Activated T-cell treated with anti-CD3 and anti-CD28 coated beads for 4 hours (primary cell): ENCODE results near the gene SH3GL2.

Experiments
- DNase-seq: peaks from one replicate; pipeline ENCODE4 v3.0.0-alpha.2; 2020

SH3GL2 gene

GRCh38 chr9:17578911-17579793, at the start of gene SH3GL2:
Gene SH3GL2, plus strand, starts transcription at chr9:17579066.
- no peak for DNase-seq

GRCh38 chr9:17531642-17532254, 47.1 kb upstream of the SH3GL2 start:
- DNase-seq = no peak

DNA sequence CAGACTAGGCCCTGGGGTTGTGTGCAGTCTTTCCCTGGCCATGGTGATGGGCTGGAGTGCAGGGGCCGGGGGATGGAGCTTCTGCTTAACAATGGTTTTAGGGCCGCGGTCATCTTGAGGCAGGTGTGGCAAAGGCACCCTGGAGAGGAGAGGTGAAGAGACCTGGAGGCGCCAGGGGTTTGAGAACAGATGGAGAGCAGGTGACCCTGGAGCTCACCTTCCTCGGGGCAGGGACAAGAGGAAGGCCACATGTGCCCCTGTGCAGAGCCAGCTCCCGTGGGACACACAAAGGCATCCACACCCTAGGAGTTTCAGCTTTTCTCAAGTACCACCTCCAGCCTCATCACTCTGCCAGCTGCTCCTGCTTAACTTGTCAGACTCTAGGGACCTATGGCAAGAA, 46.4 kb upstream of the SH3GL2 start:
- no peak for DNase-seq

- DNase-seq = no peak
Measured at GRCh38 chr9:17535176-17535575, 43.7 kb upstream of the SH3GL2 start.

DNA sequence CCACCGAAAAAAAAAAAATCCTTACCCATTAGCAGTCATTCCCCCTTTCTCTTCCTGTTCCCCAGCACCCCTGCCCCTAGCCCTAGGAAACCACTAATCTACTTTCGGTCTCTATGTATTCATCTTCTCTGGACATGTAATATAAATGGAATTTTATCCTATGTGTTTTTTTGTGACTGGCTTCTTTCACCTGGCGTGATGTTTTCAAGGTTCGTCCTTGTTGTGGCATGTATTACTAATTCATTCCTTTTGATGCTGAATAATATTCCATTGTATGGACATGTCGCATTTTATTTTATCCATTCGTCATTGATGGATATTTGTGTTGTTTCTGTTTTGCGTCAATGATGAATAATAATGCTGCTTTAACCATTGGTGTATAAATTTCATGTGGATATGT, 42.8 kb upstream of the SH3GL2 start:
- DNase-seq = no peak

DNA sequence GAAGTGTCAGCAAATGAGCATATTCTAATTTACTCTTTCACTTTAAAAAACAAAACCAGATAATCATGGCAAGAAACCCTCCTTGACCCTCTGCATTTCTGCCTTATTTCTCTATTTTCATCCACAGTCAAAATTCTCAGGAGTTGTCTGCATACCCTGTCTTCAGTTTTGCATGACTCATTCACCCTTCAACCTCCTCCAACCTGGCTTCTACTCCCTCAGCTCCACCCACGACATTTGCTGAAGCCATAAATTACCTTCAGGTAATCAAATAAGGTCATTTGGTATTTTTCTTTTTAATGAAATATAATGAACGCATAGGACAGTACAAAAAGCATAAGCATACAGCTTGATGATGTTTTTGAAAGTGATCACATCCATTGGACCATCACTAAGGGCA, 27.8 kb upstream of the SH3GL2 start:
- no peak for DNase-seq

- DNase-seq = no peak
Measured at GRCh38 chr9:17555362-17556054, 23.4 kb upstream of the SH3GL2 start.

DNA sequence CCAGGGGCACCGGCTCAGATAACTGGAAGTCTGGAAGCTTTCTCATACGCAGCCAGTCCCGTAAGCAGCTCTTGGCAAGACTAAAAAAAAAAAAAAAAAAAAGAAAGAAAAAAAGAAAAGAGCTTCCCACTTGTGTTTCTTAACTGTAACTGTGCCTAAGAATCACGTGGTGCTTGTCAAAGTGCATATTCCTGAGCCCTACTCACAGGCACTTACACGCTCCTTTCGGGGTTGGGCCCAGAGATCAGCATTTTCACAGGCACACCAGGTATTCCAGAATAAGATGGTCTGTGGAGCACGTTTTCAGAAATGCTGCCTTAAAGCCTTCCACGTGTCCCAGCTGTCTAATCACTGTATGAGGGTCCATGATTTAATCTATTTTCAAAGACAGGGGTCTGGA, 22.6 kb upstream of the SH3GL2 start:
- DNase-seq = no peak

GRCh38 chr9:17556935-17557334, 21.9 kb upstream of the SH3GL2 start:
- DNase-seq = no peak

- no peak for DNase-seq
Measured at GRCh38 chr9:17571825-17572224, 7.0 kb upstream of the SH3GL2 start.

DNA sequence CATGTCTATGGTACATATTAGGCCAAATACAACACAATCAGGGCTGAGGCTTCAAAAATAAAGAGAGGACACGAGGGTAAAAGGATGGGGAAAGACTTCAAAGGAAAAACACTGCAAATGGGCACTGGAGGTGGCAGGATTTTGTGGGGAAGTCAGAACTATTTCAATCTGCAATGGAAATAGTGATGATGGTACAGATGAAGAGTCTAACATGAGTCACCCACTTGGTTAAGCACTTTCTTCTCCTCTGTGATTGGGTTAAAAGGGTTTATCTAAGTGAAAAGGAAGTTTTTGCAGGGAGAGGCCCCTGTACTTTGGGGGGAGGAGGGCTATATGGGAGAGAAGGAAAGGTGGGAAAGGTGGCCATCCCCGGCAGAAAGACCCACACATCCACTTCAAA, 4.5 kb upstream of the SH3GL2 start:
- no peak for DNase-seq

- no peak for DNase-seq
Measured at GRCh38 chr9:17578577-17578910, 322 bp upstream of the SH3GL2 start.

DNA sequence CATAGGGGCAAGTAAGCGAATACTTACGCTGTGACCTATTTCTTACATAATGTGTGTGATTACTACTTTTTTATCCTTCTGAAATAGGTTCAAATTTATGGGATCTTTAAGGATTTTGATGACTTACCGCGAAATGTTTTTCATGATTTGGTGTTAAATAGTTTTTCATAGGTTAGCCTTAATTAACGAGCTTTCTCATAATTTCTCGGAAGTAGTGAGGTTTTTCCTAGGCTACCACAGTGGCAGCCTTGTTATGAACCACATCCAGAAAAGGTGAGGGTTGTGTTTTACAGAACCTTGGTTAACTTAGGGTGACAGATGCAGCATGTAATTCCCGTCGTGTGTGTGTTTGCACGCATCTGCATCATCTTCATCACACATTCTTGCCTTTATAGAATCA, 1.3 kb downstream of the SH3GL2 start:
- DNase-seq = no peak

- no peak for DNase-seq
Measured at GRCh38 chr9:17587113-17587512, 8.2 kb downstream of the SH3GL2 start.

- no peak for DNase-seq
Measured at GRCh38 chr9:17588395-17588794, 9.5 kb downstream of the SH3GL2 start.

DNA sequence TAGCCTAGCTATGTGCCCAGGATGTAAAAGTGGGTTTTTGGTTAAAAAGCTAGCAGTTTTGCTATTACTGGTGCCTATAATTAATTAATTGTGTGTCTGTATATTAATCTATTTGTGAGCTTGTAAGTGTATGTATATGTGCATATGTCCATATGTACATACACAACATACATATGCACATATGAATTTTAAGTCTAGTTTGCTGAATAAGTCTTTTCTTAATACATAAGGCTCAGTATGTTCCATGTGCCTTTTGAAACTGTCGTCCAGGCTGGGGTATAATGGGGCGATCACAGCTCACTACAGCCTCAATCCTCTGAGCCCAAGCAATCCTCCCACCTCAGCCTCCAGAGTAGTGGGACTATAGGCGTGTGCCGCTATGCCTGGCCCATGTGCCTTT, 10.1 kb downstream of the SH3GL2 start:
- DNase-seq = no peak

GRCh38 chr9:17589771-17590170, 10.9 kb downstream of the SH3GL2 start:
- no peak for DNase-seq

GRCh38 chr9:17594961-17595360, 16.1 kb downstream of the SH3GL2 start:
- DNase-seq = no peak

GRCh38 chr9:17597977-17598376, 19.1 kb downstream of the SH3GL2 start:
- no peak for DNase-seq

- no peak for DNase-seq
Measured at GRCh38 chr9:17600962-17601593, 22.2 kb downstream of the SH3GL2 start.

GRCh38 chr9:17604556-17604955, 25.7 kb downstream of the SH3GL2 start:
- DNase-seq = no peak

- DNase-seq = no peak
Measured at GRCh38 chr9:17609312-17610005, 30.6 kb downstream of the SH3GL2 start.

GRCh38 chr9:17611342-17611741, 32.5 kb downstream of the SH3GL2 start:
- no peak for DNase-seq
